GM18498 (cell line): ENCODE measurements around the gene TRIM41.
"Not testable (repeated sequence)": the region's sequence is repeated elsewhere in the genome, so short reads cannot be mapped to it uniquely, and the experiment has no call there.

Experiments used
- ATAC-seq: cut with Tn5 transposase; IDR thresholded peaks from one replicate; pipeline ENCODE4 v1.9.1; 2021; ENCODE audit warnings: mild to moderate bottlenecking, moderate library complexity; ENCODE audit not compliant: unreplicated experiment

The TRIM41 gene

GRCh38 chr5:181282874-181283273 is 59.8 kb downstream of the TRIM41 start:
- ATAC-seq: no peak

GRCh38 chr5:181283347-181283746 is 60.3 kb downstream of the TRIM41 start:
- ATAC-seq: no peak

GRCh38 chr5:181283841-181284755 is 61.0 kb downstream of the TRIM41 start:
- ATAC-seq: not testable (repeated sequence)
